IPS DF 4.7 (cell line): ENCODE results near the gene SPNS2.

Experiments used
- DNase-seq: peaks from one replicate; pipeline ENCODE4 v3.0.0-alpha.2; 2013; ENCODE audit warnings: low spot score; ENCODE audit errors: extremely low read depth

The SPNS2 gene

GRCh38 chr17:4587195-4587594 lies 88.5 kb downstream of the SPNS2 start:
- DNase-seq: no peak

GRCh38 chr17:4587803-4588202 lies 89.1 kb downstream of the SPNS2 start:
- DNase-seq: no peak

- no peak for DNase-seq
Measured at GRCh38 chr17:4588391-4588790, 89.7 kb downstream of the SPNS2 start.
